HG03159 (cell line): ENCODE data around the gene KCTD1.

Source experiments
- ATAC-seq: cut with Tn5 transposase; IDR thresholded peaks from one replicate; pipeline ENCODE4 v1.9.1; 2021; ENCODE audit warnings: mild to moderate bottlenecking, moderate library complexity; ENCODE audit not compliant: unreplicated experiment

The KCTD1 gene

GRCh38 chr18:26549263-26550094 lies 1.1 kb upstream of the KCTD1 start:
- no peak for ATAC-seq

DNA sequence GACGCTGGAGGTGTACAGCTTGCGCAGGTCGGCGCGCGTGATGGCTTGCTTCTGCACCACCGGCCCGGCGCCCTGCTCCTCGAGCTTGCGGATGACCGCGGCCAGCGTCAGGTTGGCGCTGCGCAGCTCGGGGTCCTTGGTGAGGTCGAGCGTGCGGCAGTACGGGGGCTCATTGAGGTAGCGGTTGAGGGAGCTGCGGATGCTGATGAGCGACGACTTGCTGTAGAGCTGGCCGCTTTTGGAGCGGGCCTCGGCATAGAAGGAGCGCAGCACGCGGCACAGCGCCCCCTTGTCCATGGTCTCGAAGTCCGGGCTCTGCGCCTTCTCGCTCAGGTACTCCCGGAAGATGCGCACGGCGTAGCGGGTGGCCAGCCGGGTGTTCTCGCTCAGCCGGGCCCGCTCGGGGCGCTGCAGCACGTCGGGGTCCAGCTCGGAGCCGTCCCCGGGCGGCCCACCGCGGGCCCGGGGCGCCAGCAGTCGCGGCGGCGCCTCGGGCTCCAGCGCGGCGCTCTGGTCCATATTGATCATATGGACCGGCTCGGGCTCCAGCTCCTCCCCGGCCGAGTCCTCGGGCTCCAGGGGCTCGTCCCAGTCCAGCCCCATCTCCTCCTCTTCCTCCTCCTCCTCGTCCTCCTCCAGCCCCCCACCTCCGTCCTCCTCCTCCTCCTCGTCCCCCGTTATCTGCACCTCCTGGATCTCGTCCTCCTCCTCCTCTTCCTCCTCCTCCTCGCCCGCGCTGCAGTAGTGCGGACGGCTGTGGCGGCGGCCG lies 523 bp downstream of the KCTD1 start:
- ATAC-seq, result peak; percentile 66

GRCh38 chr18:26546875-26547645 lies 1.3 kb downstream of the KCTD1 start:
- no peak for ATAC-seq

DNA sequence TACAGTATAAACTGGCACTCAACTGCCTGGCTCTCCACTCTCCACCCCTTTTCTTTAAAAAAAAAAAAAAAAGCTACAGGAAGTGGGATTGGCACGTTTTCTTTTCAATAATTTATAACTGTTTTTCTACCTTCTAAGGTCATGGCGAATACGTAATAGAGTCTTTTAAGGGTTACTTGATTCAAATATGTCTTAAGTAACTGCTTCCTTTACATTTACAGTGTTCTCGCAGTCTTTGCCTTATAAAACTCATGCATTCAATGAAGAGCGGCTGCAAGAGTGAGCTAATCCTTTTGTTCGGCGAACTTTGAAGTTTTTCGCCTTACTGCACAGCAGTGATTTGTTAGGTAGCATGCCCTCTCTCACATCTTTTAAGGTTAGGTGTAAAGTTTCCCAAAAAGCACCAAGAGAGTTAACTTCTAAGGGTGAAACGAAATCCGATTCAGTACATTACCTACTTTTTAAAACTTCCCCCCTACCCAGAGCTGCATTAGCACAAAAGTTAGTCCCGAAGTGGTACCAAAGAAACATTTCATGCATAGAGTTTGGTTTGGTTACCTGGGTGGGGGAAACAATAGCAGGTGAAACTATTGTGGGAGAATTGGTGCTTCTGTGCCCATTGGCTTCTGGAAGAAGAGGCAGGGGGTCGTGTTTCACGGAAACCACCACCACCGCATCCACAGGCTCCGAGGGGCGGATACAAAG lies 2.0 kb downstream of the KCTD1 start:
- no peak for ATAC-seq

GRCh38 chr18:26545335-26546123 lies 2.8 kb downstream of the KCTD1 start:
- no peak for ATAC-seq

DNA sequence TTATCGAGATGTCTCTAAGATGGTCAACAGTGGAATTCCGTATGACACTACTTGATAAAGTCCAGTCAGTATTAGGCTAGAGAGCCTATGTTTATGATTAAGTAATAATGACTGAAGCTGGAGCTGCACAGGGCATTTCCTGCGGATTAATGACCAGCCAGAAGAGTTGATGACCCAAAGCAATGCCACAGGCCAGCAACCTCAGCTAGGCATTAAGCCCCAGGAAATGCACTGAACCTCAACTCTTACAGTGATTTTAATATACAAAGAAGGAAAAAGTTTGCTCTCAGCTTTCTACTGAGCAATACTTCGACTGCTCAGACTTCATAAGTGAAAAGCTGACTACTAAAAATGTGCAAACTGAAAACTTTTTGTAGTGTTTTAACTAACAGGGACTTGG lies 3.9 kb downstream of the KCTD1 start:
- no peak for ATAC-seq

DNA sequence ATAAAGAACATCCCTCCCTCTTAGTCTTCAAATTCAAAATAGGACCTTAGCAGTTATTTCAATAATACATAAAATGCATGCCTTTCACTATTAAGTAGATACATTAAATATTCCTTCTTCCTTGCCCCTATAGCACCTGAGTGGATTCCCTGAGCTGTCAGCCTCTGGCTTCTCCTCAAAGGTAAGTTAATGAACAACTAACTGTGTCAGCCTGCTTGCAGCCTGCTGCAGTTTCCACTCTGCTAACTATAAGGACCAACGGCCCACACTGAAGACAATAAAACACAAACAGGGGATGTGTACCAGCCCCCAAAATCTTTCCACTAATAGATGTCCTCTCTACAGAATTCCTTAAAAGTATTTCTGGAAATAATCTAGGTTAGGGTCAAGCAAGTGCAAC lies 5.0 kb downstream of the KCTD1 start:
- ATAC-seq, result no peak

GRCh38 chr18:26540043-26540628 lies 8.2 kb downstream of the KCTD1 start:
- ATAC-seq, result no peak

DNA sequence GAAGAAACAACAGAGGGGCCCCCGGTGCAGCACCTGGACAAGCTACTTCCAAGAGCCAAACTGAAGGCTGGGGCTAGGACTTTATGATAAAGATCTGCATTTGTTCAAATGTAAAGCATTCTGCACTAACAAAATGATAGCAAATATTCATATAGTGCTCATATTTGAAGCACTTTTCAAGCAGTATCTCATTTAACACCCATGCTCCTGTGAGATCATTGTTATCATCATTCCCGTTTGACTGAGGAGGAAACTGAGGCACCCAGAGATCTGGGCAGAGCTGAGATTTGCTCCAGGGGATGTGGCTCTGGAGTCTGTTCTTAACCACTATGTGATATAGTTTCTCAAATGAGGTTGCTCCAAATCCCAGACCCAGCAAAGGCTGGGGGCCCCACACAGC lies 9.8 kb downstream of the KCTD1 start:
- no peak for ATAC-seq

GRCh38 chr18:26536664-26537063 lies 11.7 kb downstream of the KCTD1 start:
- ATAC-seq, result no peak

DNA sequence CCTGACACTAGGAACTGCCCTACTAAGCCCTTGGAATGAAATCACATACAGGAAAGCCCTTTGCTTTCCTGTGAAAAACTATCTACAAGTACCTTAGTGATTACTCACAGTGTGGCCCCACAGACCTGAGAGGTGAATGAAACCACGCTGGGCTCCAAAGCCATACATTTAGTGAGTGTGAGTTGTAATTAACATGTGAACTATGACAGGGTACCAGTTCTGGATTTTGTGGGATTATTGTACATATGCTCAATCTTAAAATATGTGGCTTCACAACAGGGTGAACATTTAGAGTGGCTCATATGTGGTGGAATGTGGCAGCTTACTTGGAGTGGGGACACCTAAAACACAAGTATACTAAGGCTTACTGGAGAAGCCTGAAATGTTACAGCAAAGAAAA lies 12.3 kb downstream of the KCTD1 start:
- no peak for ATAC-seq

- no peak for ATAC-seq
These were observed 12.7 kb downstream of the KCTD1 start for GRCh38 chr18:26535630-26536029.

GRCh38 chr18:26532367-26533340 lies 15.7 kb downstream of the KCTD1 start:
- ATAC-seq, result no peak

DNA sequence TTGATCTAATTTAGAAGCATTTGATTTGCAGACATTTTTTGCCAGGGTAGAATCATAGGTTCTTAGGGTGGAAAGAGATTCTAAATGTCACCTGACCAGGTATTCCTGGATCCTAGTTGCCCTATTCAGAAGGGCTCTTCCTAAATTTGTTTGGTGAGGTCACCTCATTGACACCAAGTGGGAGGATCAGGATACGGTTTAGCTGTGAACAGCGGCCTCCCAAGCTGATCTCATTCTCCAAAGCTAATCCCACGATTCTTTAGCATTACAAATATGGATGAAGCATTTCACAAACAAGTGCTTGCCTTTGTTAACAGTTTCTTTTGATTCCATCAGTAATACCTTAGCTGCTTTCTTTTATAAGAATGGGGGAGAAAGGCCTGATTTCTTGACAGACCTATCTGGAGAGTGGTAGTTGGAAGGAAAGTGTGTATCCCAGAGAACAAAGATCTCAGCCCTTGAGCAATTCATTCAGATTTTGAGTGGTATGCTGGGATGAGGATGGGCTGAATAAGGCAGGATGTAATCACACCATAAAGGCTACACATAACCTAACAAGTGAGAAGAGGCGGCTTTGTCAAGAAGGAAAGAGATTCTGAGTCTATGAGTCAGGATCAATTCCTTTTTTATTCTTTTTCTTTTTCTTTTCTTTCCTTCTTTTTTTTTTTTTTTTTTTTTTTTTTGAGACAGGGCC lies 16.6 kb downstream of the KCTD1 start:
- ATAC-seq, result no peak

DNA sequence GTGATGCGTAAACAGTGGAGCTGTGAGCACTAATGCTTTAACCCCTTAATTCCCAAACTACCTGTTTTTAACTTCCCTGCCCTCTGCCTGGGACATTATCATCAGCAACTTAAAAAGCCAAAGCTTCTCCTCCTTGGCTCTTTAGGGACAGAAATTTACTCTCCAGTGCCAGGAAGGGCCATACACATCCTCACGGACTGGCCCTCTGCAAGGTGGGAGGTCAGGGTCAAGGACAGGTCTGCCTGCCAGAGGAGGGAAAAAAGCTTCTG lies 21.5 kb downstream of the KCTD1 start:
- no peak for ATAC-seq

DNA sequence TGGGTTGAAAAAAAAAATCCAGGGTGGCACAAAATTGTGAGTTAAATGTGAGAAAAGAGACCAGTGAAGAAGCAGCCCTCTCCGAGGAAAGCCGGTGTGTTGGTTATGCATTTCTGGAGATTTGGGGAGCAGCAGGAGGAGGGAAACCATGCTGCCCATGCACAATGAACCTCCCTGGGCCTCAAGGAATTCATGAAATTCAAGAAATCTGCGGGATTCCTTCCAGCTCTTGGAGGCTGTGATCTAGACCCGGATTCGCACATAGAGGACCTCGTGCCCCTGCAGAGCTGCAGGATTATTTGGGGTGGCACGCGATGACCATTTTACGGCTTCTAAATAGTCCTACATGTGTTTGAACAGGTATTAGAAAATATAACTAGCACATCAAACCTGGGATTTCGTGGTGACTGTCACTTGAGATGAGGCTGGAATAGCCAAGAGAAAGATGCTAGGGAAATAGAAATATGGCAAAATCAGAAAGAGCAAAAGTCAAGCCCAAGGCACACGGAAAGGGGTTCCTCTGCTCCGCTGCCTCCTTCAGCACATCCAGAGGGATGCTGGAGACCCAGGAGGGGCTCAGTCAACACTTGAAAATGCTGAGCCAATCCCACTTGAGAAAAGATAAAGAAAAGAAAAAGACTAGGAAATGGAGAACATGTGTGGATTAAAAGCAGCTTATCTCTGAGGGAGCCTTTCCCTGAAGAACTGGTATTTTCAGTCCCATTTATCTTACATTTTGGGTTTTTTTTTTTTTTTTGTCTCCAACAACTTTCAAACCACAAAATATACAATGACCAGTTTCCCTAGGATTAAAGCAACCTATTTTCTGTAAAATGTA lies 22.0 kb downstream of the KCTD1 start:
- no peak for ATAC-seq
